OCI-LY3 (cell line): ENCODE results near the gene RASSF7.

Experiments
- H2AFZ ChIP-seq: fragments of 200-600, 300-600 bp; shearing (Covaris generic); 2 replicates; pipeline ENCODE4 v1.6.0; 2014; ENCODE audit warnings: antibody characterized with exemption, low read depth, low read length
- H3K27ac ChIP-seq: fragments of 200-600, 300-600 bp; sonication (generic); 2 replicates; pipeline ENCODE4 v1.5.1; 2014; ENCODE audit warnings: mild to moderate bottlenecking, low read length, moderate library complexity, mixed read lengths
- H3K27me3 ChIP-seq: fragments of 200-600, 300-600 bp; sonication (generic); 2 replicates; pipeline ENCODE4 v1.6.1; 2014; ENCODE audit warnings: low read depth, low read length, mixed read lengths
- H3K36me3 ChIP-seq: fragments of 200-600, 300-600 bp; sonication (generic); replicated peaks from 2 replicates; pipeline ENCODE3; 2014; ENCODE audit warnings: low read depth, low read length, mixed read lengths
- H3K4me1 ChIP-seq: fragments of 300-600, 200-600 bp; sonication (generic); 2 replicates; pipeline ENCODE4 v1.6.1; 2014; ENCODE audit warnings: low read length, mixed read lengths
- H3K4me2 ChIP-seq: fragments of 200-600, 300-600 bp; sonication (generic); 2 replicates; pipeline ENCODE4 v1.6.1; 2014; ENCODE audit warnings: low read length, mixed read lengths
- H3K4me3 ChIP-seq: fragments of 300-600, 200-600 bp; sonication (generic); 2 replicates; pipeline ENCODE4 v1.5.1; 2014; ENCODE audit warnings: antibody characterized with exemption, mild to moderate bottlenecking, low read length, moderate library complexity
- H3K79me2 ChIP-seq: fragments of 300-600, 200-600 bp; shearing (Covaris generic); 2 replicates; pipeline ENCODE4 v1.6.1; 2014; ENCODE audit warnings: mild to moderate bottlenecking, low read length, mixed read lengths
- H3K9ac ChIP-seq: fragments of 300-600, 200-600 bp; shearing (Covaris generic); 2 replicates; pipeline ENCODE4 v1.6.0; 2014; ENCODE audit warnings: mild to moderate bottlenecking, low read length, moderate library complexity
- H3K9me3 ChIP-seq: fragments of 200-600, 300-600 bp; shearing (Covaris generic); 2 replicates; pipeline ENCODE4 v1.6.1; 2014; ENCODE audit warnings: low read length, mixed read lengths; ENCODE audit not compliant: insufficient read depth
- H4K20me1 ChIP-seq: fragments of 200-600, 300-600 bp; sonication (generic); 2 replicates; pipeline ENCODE4 v1.6.1; 2016; ENCODE audit warnings: low read length, mixed read lengths; ENCODE audit not compliant: insufficient read depth
- CTCF ChIP-seq: fragments of 200-600, 300-600 bp; sonication (generic); IDR thresholded peaks from 2 replicates; pipeline ENCODE4 v1.5.1; 2014; ENCODE audit warnings: antibody characterized with exemption, low read length, low read depth
- EZH2phosphoT487 ChIP-seq: fragments of 200-600 bp; shearing (Covaris generic); IDR thresholded peaks from 2 replicates; pipeline ENCODE4 v1.6.1; 2018; ENCODE audit warnings: antibody characterized with exemption, mixed run types, low read depth

Gene RASSF7

GRCh38 chr11:532986-533585 lies 27.7 kb upstream of the RASSF7 start:
- H3K9me3 ChIP-seq: no peaks in the 10 kb centered on the region
- H4K20me1 ChIP-seq: peaks cover 10% of the 10 kb centered on the region
- H3K27ac ChIP-seq: no peak overlapping the region
- no peak for TF ChIP-seq CTCF
- TF ChIP-seq EZH2phosphoT487: no peak
- peaks cover 12% of the 10 kb centered on the region for H3K79me2 ChIP-seq
- H3K4me2 ChIP-seq: no peak overlapping the region
- H2AFZ ChIP-seq: no peak overlapping the region
- H3K27me3 ChIP-seq: no peaks in the 10 kb centered on the region
- no peak overlapping the region for H3K9ac ChIP-seq
- H3K36me3 ChIP-seq: no peaks in the 10 kb centered on the region
- H3K4me1 ChIP-seq: peaks cover 19% of the 10 kb centered on the region; the same call in 1 of the 2 replicates
- H3K4me3 ChIP-seq: no peak overlapping the region

- Histone ChIP-seq H3K27me3 (no peaks in the 10 kb centered on the region), H4K20me1 (peaks cover 10% of the 10 kb centered on the region), H3K27ac (no peak overlapping the region), H2AFZ (no peak overlapping the region), H3K4me2 (peak overlapping the region; percentile 74), H3K36me3 (no peaks in the 10 kb centered on the region), H3K79me2 (peaks cover 12% of the 10 kb centered on the region), H3K9ac (peak overlapping the region; percentile 83; the same call in 1 of the 2 replicates), H3K9me3 (no peaks in the 10 kb centered on the region), H3K4me1 (peaks cover 20% of the 10 kb centered on the region; the same call in 1 of the 2 replicates), H3K4me3 (peak overlapping the region; percentile 84)
- TF ChIP-seq EZH2phosphoT487 (no peak), CTCF (no peak)
Measured at GRCh38 chr11:533586-534395, 27.0 kb upstream of the RASSF7 start.

- Histone ChIP-seq H3K27ac (peak overlapping the region; percentile 35), H2AFZ (no peak overlapping the region; the same call in 1 of the 2 replicates), H3K4me1 (peaks cover 20% of the 10 kb centered on the region; the same call in 1 of the 2 replicates), H3K9ac (peak overlapping the region; percentile 83), H3K36me3 (no peaks in the 10 kb centered on the region), H3K4me2 (peak overlapping the region; percentile 74), H4K20me1 (peaks cover 10% of the 10 kb centered on the region), H3K4me3 (peak overlapping the region; percentile 84), H3K27me3 (no peaks in the 10 kb centered on the region), H3K9me3 (no peaks in the 10 kb centered on the region), H3K79me2 (peaks cover 12% of the 10 kb centered on the region)
- TF ChIP-seq EZH2phosphoT487 (no peak), CTCF (no peak)
Measured at GRCh38 chr11:534396-535209, 26.2 kb upstream of the RASSF7 start.

GRCh38 chr11:535210-535518 lies 25.6 kb upstream of the RASSF7 start:
- H3K4me3 ChIP-seq: peak overlapping the region; percentile 84
- H3K36me3 ChIP-seq: no peaks in the 10 kb centered on the region
- TF ChIP-seq CTCF (no peak), EZH2phosphoT487 (no peak)
- H4K20me1 ChIP-seq: peaks cover 10% of the 10 kb centered on the region
- no peak overlapping the region for H2AFZ ChIP-seq
- peaks cover 12% of the 10 kb centered on the region for H3K79me2 ChIP-seq
- H3K9ac ChIP-seq: peak overlapping the region; percentile 83
- peaks cover 20% of the 10 kb centered on the region; the same call in 1 of the 2 replicates for H3K4me1 ChIP-seq
- no peaks in the 10 kb centered on the region for H3K27me3 ChIP-seq
- peak overlapping the region; percentile 74 for H3K4me2 ChIP-seq
- H3K9me3 ChIP-seq: no peaks in the 10 kb centered on the region
- H3K27ac ChIP-seq: 0 out of 2 replicates have a peak overlapping the region, but pooled peaks have one; percentile 35
